ENCODE measurements around the gene EMILIN2.

Gene EMILIN2

GRCh38 chr18:2964361-2965010 lies 117.7 kb downstream of the EMILIN2 start:
- no peak overlapping the region for H3K4me3 ChIP-seq (replicated peaks in 1 of 2; ENCODE audit: low read depth in 2 of 2, low read length in 2 of 2)
- DNase-seq (ENCODE audit: low read depth in 2 of 2) = no peak
- no peak for TF ChIP-seq CTCF (IDR thresholded peaks at IDR 0.05; ENCODE audit: low read depth, low read length)
